Smooth muscle cell (in vitro differentiated cells): ENCODE measurements around the gene LRGUK. TPM values are rescaled to one million over a fixed set of nuclear protein-coding genes. Genes with fewer than 3 reads are reported as not detected.

ENCODE experiments used
- DNase-seq: peaks from one replicate; lab custom pipeline; 2025; ENCODE audit not compliant: unreplicated experiment; lab: John Stamatoyannopoulos, UW
- H2AFZ ChIP-seq: fragments of 200-600 bp; sonication (generic); 2 replicates; pipeline ENCODE4 v1.6.0; 2016; ENCODE audit warnings: antibody characterized with exemption, low read depth, mild to moderate bottlenecking
- H3F3A ChIP-seq: fragments of 200-600 bp; sonication (generic); 2 replicates; pipeline ENCODE4 v1.6.0; 2017; ENCODE audit warnings: antibody characterized with exemption, low read depth
- H3K27ac ChIP-seq: fragments of 200-600 bp; sonication (generic); 2 replicates; pipeline ENCODE4 v1.5.1; 2016; ENCODE audit warnings: low read depth, mild to moderate bottlenecking
- H3K27me3 ChIP-seq: fragments of 200-600 bp; sonication (generic); 2 replicates; pipeline ENCODE4 v1.6.1; 2016; ENCODE audit warnings: low read depth, mild to moderate bottlenecking
- H3K36me3 ChIP-seq: fragments of 200-600 bp; sonication (generic); 2 replicates; pipeline ENCODE4 v1.5.1; 2016; ENCODE audit warnings: low read depth
- H3K4me1 ChIP-seq: fragments of 200-600 bp; sonication (generic); 2 replicates; pipeline ENCODE4 v1.5.1; 2016; ENCODE audit warnings: low read depth
- H3K4me2 ChIP-seq: fragments of 200-600 bp; sonication (generic); 2 replicates; pipeline ENCODE4 v1.6.0; 2016; ENCODE audit warnings: mild to moderate bottlenecking
- H3K4me3 ChIP-seq: fragments of 200-600 bp; sonication (generic); 2 replicates; pipeline ENCODE4 v1.5.1; 2016; ENCODE audit warnings: mild to moderate bottlenecking
- H3K79me2 ChIP-seq: fragments of 200-600 bp; sonication (generic); 2 replicates; pipeline ENCODE4 v1.6.0; 2016; ENCODE audit warnings: low read depth, mild to moderate bottlenecking
- H3K9ac ChIP-seq: fragments of 200-600 bp; sonication (generic); 2 replicates; pipeline ENCODE4 v1.6.0; 2016; ENCODE audit warnings: low read depth
- H3K9me3 ChIP-seq: fragments of 200-600 bp; sonication (generic); replicated peaks from 2 replicates; pipeline ENCODE4 v1.5.1; 2016; ENCODE audit warnings: low read depth
- H4K20me1 ChIP-seq: fragments of 200-600 bp; sonication (generic); 2 replicates; pipeline ENCODE4 v1.6.0; 2016; ENCODE audit warnings: low read depth
- WGBS: methylation state at CpG from one replicate; pipeline ENCODE4 v1.1.7; 2016; ENCODE audit warnings: low lambda C conversion rate; 5-methylcytosine and 5-hydroxymethylcytosine counted together
- polyA plus RNA-seq: library from polyadenylated mRNA; unstranded; fragments of >200 nt; fragmentation: Nextera tagmentation; extraction: Ambion mirVana; gene quantifications from 2 replicates; pipeline ENCODE4 v1.2.1, GENCODE V29; 2016
- total RNA-seq: library from RNA; depleted of rRNA; stranded (reverse); fragments of >200 nt; gene quantifications from 2 replicates; pipeline ENCODE4 v1.2.3, GENCODE V29; 2014
- TF ChIP-seq, protein P1 (sequence below): fragments of 200-600 bp; sonication (generic); IDR thresholded peaks from 2 replicates; pipeline ENCODE4 v1.5.1; 2017; ENCODE audit warnings: borderline replicate concordance, mild to moderate bottlenecking, antibody characterized with exemption; ENCODE audit not compliant: insufficient read depth, poor library complexity, severe bottlenecking

Gene LRGUK
- total and polyA plus RNA-seq, 2 experiments from 2014 or later: 0.18 TPM; not detected in 1

GRCh38 chr7:134101716-134102115 lies 25.4 kb upstream of the LRGUK start:
- Histone ChIP-seq H3K36me3 (no peaks in the 10 kb centered on the region), H3K79me2 (no peaks in the 10 kb centered on the region), H3K4me2 (no peak overlapping the region), H3F3A (no peaks in the 10 kb centered on the region), H2AFZ (no peak overlapping the region), H3K27me3 (no peaks in the 10 kb centered on the region), H4K20me1 (no peaks in the 10 kb centered on the region), H3K27ac (no peak overlapping the region), H3K4me3 (no peak overlapping the region), H3K9ac (no peak overlapping the region), H3K4me1 (no peaks in the 10 kb centered on the region), H3K9me3 (no peaks in the 10 kb centered on the region)
- DNase-seq: no peak
- TF ChIP-seq, protein P1, sequence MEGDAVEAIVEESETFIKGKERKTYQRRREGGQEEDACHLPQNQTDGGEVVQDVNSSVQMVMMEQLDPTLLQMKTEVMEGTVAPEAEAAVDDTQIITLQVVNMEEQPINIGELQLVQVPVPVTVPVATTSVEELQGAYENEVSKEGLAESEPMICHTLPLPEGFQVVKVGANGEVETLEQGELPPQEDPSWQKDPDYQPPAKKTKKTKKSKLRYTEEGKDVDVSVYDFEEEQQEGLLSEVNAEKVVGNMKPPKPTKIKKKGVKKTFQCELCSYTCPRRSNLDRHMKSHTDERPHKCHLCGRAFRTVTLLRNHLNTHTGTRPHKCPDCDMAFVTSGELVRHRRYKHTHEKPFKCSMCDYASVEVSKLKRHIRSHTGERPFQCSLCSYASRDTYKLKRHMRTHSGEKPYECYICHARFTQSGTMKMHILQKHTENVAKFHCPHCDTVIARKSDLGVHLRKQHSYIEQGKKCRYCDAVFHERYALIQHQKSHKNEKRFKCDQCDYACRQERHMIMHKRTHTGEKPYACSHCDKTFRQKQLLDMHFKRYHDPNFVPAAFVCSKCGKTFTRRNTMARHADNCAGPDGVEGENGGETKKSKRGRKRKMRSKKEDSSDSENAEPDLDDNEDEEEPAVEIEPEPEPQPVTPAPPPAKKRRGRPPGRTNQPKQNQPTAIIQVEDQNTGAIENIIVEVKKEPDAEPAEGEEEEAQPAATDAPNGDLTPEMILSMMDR: no peak
- WGBS: 93% methylated on average over 3 of the region's 3 CpGs

DNA sequence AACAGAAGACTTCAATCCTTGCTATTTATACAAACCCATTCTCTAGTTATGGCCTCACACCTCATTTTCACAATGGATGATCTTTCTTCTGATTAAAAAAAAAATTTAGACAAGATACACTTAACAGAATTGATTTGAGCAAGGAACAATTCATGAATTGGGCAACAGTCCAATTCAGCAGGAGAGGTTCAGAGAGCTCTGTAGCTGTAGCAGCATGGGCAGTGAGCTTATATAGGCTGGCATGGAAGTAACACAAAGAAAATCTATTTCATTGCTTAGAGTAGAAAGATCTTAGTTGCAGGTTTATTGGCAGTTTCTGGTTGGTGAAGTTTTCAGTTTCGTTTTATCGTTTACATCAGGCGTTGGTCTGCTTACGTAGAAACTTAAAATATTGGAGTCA lies 23.0 kb upstream of the LRGUK start:
- WGBS: 100% methylated on average over 4 of the region's 4 CpGs
- Histone ChIP-seq H3K79me2 (no peaks in the 10 kb centered on the region), H3K4me3 (no peak overlapping the region), H3F3A (no peaks in the 10 kb centered on the region), H3K9ac (no peak overlapping the region), H3K9me3 (no peaks in the 10 kb centered on the region), H3K36me3 (no peaks in the 10 kb centered on the region), H3K27me3 (no peaks in the 10 kb centered on the region), H4K20me1 (no peaks in the 10 kb centered on the region), H3K4me2 (no peak overlapping the region), H2AFZ (no peak overlapping the region), H3K4me1 (no peaks in the 10 kb centered on the region), H3K27ac (no peak overlapping the region)
- no peak for DNase-seq
- TF ChIP-seq, protein P1: no peak

- WGBS: 91% methylated on average over 5 of the region's 5 CpGs
- H3K4me3 ChIP-seq: no peak overlapping the region
- H3F3A ChIP-seq: no peaks in the 10 kb centered on the region
- no peaks in the 10 kb centered on the region for H3K36me3 ChIP-seq
- no peak overlapping the region for H3K4me2 ChIP-seq
- TF ChIP-seq, protein P1: no peak
- H3K9ac ChIP-seq: no peak overlapping the region
- DNase-seq: no peak
- no peaks in the 10 kb centered on the region for H3K9me3 ChIP-seq
- H4K20me1 ChIP-seq: no peaks in the 10 kb centered on the region
- no peak overlapping the region for H3K27ac ChIP-seq
- H3K4me1 ChIP-seq: no peaks in the 10 kb centered on the region
- H2AFZ ChIP-seq: no peak overlapping the region
- no peaks in the 10 kb centered on the region for H3K79me2 ChIP-seq
- H3K27me3 ChIP-seq: no peaks in the 10 kb centered on the region
These were observed 21.3 kb upstream of the LRGUK start for GRCh38 chr7:134105841-134106240.

- TF ChIP-seq, protein P1: no peak
- no peaks in the 10 kb centered on the region for H4K20me1 ChIP-seq
These were observed 18.3 kb upstream of the LRGUK start for GRCh38 chr7:134108802-134109201.

More at GRCh38 chr7:134108802-134109201, 18.3 kb upstream of the LRGUK start:
- DNase-seq: no peak
- WGBS: 92% methylated on average over 2 of the region's 2 CpGs
- H3F3A ChIP-seq: no peaks in the 10 kb centered on the region
- no peak overlapping the region for H3K4me3 ChIP-seq
- H3K9me3 ChIP-seq: no peaks in the 10 kb centered on the region
- H3K9ac ChIP-seq: no peak overlapping the region
- H3K4me1 ChIP-seq: no peaks in the 10 kb centered on the region
- H3K4me2 ChIP-seq: no peak overlapping the region
- no peak overlapping the region for H3K27ac ChIP-seq
- no peak overlapping the region for H2AFZ ChIP-seq
- no peaks in the 10 kb centered on the region for H3K79me2 ChIP-seq
- H3K27me3 ChIP-seq: no peaks in the 10 kb centered on the region
- no peaks in the 10 kb centered on the region for H3K36me3 ChIP-seq
